Erythroblast (primary cell): ENCODE measurements around the gene MCF2L2.

Experiments used
- DNase-seq, 2 experiments: peaks; one replicate each; lab custom pipeline; 2025; lab: John Stamatoyannopoulos, UW
- GATA1 ChIP-seq: IDR thresholded peaks from 2 replicates; pipeline ENCODE4 v1.6.1; 2011; ENCODE audit warnings: low read depth, mild to moderate bottlenecking, control low read depth, low read length, moderate library complexity
- POLR2A ChIP-seq: IDR thresholded peaks from 2 replicates; pipeline ENCODE4 v1.6.1; 2011; ENCODE audit warnings: mild to moderate bottlenecking, low read length

MCF2L2 gene

DNA sequence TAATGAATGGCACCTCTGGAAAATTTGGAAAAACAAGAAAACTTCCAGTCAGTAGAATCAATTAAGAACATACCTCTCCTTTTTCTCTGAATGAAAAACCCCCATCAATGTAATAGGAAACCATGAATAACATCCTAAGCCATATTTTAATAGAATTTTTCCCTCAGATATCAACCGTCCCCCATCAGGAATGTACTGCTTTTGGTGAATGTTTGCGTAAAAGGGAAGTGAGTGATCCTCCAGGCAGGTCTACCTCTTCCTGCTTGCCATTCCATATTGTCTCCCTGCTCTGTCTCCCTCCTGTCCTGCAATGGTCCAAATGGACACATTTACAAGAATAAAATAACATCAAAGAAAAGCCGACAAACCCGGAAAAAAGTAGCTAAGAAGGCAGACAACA, 296.7 kb downstream of the MCF2L2 start:
- DNase-seq: no peak
- TF ChIP-seq GATA1 (no peak), POLR2A (no peak)

DNA sequence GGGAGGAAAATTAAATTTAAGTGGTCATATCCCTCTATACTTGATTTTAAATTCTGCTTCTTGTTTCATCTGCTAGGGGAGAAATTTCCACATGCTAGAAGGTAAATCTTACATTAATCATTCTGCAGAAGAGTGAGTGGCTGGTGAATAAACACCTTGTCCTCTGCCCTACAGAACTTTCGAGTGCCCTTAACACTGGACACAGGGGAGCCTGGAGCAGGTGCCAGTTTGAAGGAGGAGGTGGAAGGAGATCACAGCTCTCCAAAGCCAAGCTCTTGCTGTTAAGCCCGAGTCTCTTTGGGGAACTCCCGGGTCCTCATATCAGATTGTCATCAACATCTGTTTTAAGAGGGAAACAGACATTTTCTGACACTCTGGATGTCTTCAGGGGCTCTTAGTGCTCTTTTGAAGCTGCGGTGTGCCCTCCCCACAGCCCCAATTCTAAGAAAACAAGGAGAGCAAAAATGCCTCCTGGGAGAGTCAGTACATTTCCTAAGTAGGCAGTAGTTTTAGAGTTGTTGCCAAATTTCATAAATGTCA, 297.2 kb downstream of the MCF2L2 start:
- TF ChIP-seq GATA1: no peak
- no peak for TF ChIP-seq POLR2A

GRCh38 chr3:183129243-183129642, 299.2 kb downstream of the MCF2L2 start:
- TF ChIP-seq POLR2A: no peak
- TF ChIP-seq GATA1: no peak

More for the DNA sequence above, 297.2 kb downstream of the MCF2L2 start:
- no peak for DNase-seq

DNA sequence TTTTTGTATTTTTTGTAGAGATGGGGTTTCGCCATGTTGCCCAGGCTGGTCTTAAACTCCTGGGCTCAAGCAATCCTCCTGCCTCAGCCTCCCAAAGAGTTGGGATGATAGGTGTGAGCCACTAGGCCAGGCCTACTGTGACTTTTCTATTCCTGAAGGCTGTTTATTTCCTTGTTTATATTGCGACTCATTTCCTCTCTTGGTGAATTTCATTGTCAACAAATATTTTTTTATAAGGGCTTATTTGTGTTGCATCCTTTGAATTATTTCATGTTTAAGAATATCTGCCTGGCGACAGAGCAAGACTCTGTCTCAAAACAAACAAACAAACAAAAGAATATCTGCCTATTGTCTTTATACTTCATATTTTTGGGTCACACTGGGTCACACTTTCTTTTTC, 299.7 kb downstream of the MCF2L2 start:
- TF ChIP-seq GATA1 (no peak), POLR2A (no peak)
- DNase-seq: no peak

More at GRCh38 chr3:183129243-183129642, 299.2 kb downstream of the MCF2L2 start:
- peak; percentile 39 to 49 for DNase-seq
